ENCODE data around the gene C1QTNF8.

The C1QTNF8 gene

GRCh38 chr16:1127971-1128715, 32.1 kb upstream of the C1QTNF8 start:
- ATAC-seq: no peak
- TF ChIP-seq GLIS3 (CRISPR knock-in tag; IDR thresholded peaks at IDR 0.05): no peak

GRCh38 chr16:1127101-1127500, 31.1 kb upstream of the C1QTNF8 start:
- no peak for TF ChIP-seq ZNF565 (CRISPR knock-in tag; conservative IDR thresholded peaks at IDR 0.05; ENCODE audit: low read depth)
- TF ChIP-seq TOX (CRISPR knock-in tag; IDR thresholded peaks at IDR 0.05; ENCODE audit: borderline replicate concordance): no peak
- TF ChIP-seq PATZ1 (CRISPR knock-in tag; IDR thresholded peaks at IDR 0.05; ENCODE audit: borderline replicate concordance): no peak
- no peak for TF ChIP-seq ZC3H10 (CRISPR knock-in tag; IDR thresholded peaks at IDR 0.05)
- TF ChIP-seq ZFP3 (CRISPR knock-in tag; IDR thresholded peaks at IDR 0.05): no peak
- TF ChIP-seq, protein P1, sequence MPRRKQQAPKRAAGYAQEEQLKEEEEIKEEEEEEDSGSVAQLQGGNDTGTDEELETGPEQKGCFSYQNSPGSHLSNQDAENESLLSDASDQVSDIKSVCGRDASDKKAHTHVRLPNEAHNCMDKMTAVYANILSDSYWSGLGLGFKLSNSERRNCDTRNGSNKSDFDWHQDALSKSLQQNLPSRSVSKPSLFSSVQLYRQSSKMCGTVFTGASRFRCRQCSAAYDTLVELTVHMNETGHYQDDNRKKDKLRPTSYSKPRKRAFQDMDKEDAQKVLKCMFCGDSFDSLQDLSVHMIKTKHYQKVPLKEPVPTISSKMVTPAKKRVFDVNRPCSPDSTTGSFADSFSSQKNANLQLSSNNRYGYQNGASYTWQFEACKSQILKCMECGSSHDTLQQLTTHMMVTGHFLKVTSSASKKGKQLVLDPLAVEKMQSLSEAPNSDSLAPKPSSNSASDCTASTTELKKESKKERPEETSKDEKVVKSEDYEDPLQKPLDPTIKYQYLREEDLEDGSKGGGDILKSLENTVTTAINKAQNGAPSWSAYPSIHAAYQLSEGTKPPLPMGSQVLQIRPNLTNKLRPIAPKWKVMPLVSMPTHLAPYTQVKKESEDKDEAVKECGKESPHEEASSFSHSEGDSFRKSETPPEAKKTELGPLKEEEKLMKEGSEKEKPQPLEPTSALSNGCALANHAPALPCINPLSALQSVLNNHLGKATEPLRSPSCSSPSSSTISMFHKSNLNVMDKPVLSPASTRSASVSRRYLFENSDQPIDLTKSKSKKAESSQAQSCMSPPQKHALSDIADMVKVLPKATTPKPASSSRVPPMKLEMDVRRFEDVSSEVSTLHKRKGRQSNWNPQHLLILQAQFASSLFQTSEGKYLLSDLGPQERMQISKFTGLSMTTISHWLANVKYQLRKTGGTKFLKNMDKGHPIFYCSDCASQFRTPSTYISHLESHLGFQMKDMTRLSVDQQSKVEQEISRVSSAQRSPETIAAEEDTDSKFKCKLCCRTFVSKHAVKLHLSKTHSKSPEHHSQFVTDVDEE (CRISPR knock-in tag; IDR thresholded peaks at IDR 0.05): no peak
- no peak for TF ChIP-seq PPARA (CRISPR knock-in tag; IDR thresholded peaks at IDR 0.05; ENCODE audit: borderline replicate concordance)
- no peak for TF ChIP-seq OSR1 (CRISPR knock-in tag; IDR thresholded peaks at IDR 0.05)
- no peak for TF ChIP-seq ARNTL (CRISPR knock-in tag; IDR thresholded peaks at IDR 0.05; ENCODE audit: borderline replicate concordance, low read depth)
- TF ChIP-seq GLIS3 (CRISPR knock-in tag; IDR thresholded peaks at IDR 0.05): no peak
- TF ChIP-seq ESRRG (CRISPR knock-in tag; IDR thresholded peaks at IDR 0.05): no peak
- TF ChIP-seq ISL1 (CRISPR knock-in tag; IDR thresholded peaks at IDR 0.05): no peak
- no peak for TF ChIP-seq ZFP30 (CRISPR knock-in tag; IDR thresholded peaks at IDR 0.05)
- TF ChIP-seq, protein P2, sequence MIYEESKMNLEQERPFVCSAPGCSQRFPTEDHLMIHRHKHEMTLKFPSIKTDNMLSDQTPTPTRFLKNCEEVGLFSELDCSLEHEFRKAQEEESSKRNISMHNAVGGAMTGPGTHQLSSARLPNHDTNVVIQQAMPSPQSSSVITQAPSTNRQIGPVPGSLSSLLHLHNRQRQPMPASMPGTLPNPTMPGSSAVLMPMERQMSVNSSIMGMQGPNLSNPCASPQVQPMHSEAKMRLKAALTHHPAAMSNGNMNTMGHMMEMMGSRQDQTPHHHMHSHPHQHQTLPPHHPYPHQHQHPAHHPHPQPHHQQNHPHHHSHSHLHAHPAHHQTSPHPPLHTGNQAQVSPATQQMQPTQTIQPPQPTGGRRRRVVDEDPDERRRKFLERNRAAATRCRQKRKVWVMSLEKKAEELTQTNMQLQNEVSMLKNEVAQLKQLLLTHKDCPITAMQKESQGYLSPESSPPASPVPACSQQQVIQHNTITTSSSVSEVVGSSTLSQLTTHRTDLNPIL (CRISPR knock-in tag; IDR thresholded peaks at IDR 0.05; ENCODE audit: low read depth): no peak
- TF ChIP-seq ZNF70 (CRISPR knock-in tag; IDR thresholded peaks at IDR 0.05): no peak
- ATAC-seq: no peak; the same call in 2 of the 3 replicates

- TF ChIP-seq, protein P3, sequence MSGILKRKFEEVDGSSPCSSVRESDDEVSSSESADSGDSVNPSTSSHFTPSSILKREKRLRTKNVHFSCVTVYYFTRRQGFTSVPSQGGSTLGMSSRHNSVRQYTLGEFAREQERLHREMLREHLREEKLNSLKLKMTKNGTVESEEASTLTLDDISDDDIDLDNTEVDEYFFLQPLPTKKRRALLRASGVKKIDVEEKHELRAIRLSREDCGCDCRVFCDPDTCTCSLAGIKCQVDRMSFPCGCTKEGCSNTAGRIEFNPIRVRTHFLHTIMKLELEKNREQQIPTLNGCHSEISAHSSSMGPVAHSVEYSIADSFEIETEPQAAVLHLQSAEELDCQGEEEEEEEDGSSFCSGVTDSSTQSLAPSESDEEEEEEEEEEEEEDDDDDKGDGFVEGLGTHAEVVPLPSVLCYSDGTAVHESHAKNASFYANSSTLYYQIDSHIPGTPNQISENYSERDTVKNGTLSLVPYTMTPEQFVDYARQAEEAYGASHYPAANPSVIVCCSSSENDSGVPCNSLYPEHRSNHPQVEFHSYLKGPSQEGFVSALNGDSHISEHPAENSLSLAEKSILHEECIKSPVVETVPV (CRISPR knock-in tag; IDR thresholded peaks at IDR 0.05): no peak
- no peak for TF ChIP-seq ZNF565 (CRISPR knock-in tag; conservative IDR thresholded peaks at IDR 0.05; ENCODE audit: low read depth)
- TF ChIP-seq ISL1 (CRISPR knock-in tag; IDR thresholded peaks at IDR 0.05): no peak
- no peak for TF ChIP-seq ESRRG (CRISPR knock-in tag; IDR thresholded peaks at IDR 0.05)
- no peak for TF ChIP-seq ZNF8 (CRISPR knock-in tag; IDR thresholded peaks at IDR 0.05)
- no peak for TF ChIP-seq ZFP30 (CRISPR knock-in tag; IDR thresholded peaks at IDR 0.05)
- ATAC-seq: peak; percentile 14; the same call in 1 of the 3 replicates
Measured at GRCh38 chr16:1126586-1126985, 30.5 kb upstream of the C1QTNF8 start.

DNA sequence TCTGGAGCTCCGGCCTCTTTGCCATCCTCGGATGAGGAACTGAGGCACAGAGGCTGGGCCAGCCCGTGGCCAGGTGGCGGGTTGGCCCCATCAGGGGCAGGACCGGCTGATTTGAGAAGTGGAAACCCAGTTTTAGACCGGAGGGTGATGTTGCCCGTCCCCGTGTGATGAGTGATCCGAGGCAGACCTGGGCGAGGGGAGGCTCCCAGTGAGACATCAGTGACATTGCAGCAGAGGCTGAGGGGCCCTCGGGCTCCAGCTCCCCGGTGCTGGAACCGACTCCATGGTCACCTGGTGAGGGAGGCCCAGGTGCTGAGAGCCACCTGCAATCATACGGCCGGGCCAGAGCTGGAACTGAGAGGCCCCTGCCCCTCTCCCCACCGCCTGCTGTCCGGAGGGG, 30.0 kb upstream of the C1QTNF8 start:
- no peak for ATAC-seq
- TF ChIP-seq ESRRG (CRISPR knock-in tag; IDR thresholded peaks at IDR 0.05) (no peak), ZFP30 (CRISPR knock-in tag; IDR thresholded peaks at IDR 0.05) (no peak), ISL1 (CRISPR knock-in tag; IDR thresholded peaks at IDR 0.05) (no peak), OSR1 (CRISPR knock-in tag; IDR thresholded peaks at IDR 0.05) (no peak), ZNF70 (CRISPR knock-in tag; IDR thresholded peaks at IDR 0.05) (no peak), SNAI2 (CRISPR knock-in tag; IDR thresholded peaks at IDR 0.05) (no peak), TCF4 (CRISPR knock-in tag; IDR thresholded peaks at IDR 0.05; ENCODE audit: borderline replicate concordance) (no peak), ARNTL (CRISPR knock-in tag; IDR thresholded peaks at IDR 0.05; ENCODE audit: borderline replicate concordance, low read depth) (no peak), GLIS3 (CRISPR knock-in tag; IDR thresholded peaks at IDR 0.05) (no peak), BACH2 (CRISPR knock-in tag; IDR thresholded peaks at IDR 0.05; ENCODE audit: borderline replicate concordance) (no peak), POU6F1 (CRISPR knock-in tag; IDR thresholded peaks at IDR 0.05; ENCODE audit: borderline replicate concordance, low read depth) (no peak)
- TF ChIP-seq, protein P1 (CRISPR knock-in tag; IDR thresholded peaks at IDR 0.05): no peak
- TF ChIP-seq, protein P3 (CRISPR knock-in tag; IDR thresholded peaks at IDR 0.05): no peak

All from SK-N-SH treated with all-trans-retinoic acid at 6 μM for 48 hours (cell line).